ENCODE results near the gene DNAJB9. TPM values are rescaled to one million over a fixed set of nuclear protein-coding genes. Genes with fewer than 3 reads are reported as not detected.

Gene DNAJB9
- total and polyA plus RNA-seq, 10 of the 15 experiments (the other 5 are each of a cell fraction or from before 2014, with no cell fraction given): 4.5 to 20.9 (median 8.8) TPM

DNA sequence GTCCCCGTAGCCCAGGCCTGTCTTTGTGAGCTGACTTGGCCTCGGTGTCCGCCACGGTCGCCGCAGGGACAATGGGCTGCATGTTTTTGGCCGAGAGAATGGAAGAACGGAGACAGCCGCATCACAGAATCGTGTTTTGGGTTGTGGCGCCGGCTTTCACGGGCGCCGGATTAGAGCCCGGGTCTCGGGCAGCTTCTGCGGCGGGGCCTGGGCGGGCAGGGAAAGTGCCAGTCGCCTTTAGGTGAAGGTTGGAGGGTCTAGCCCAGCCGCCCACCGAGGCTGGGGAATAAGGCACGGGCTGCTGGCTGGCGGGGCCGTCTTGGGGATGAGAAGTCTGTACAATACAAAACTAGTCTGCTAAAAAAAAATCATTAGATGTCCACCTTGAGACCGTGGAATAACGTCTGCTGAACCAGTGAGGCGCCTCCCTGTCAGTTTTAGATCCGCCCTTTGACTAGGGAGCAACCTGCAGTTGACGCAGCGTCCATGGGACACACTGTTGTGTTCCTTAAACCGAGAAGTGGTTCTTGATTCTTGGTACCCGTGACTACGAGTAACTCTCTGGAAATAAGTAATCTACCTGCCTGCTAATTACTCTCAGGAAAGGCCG lies 577 bp downstream of the DNAJB9 start:
- peaks cover 64% of the 10 kb centered on the region for H3K79me2 ChIP-seq (ENCODE audit: control insufficient read depth, insufficient read depth, low read length)
- peak; percentile 31 for FAIRE-seq
- ChIA-PET SMC1A (ENCODE audit: uncharacterized antibody, unreplicated experiment) (interaction anchor here (1.1 to 2.5 kb wide), 5 partner anchors 18 to 118 kb away, joined by 3 to 18 read pairs (median 3); partner anchors contain the start of gene PNPLA8), RAD21 (ENCODE audit: unreplicated experiment) (interaction anchor here (0.8 to 4.4 kb wide), 4 partner anchors 18 to 67 kb away, joined by 3 to 30 read pairs (median 12); partner anchors contain the start of gene PNPLA8), POLR2A (interaction anchor here (0.8 to 2.8 kb wide), 5 partner anchors 18 to 67 kb away, joined by 3 to 45 read pairs (median 4); partner anchors contain the start of gene PNPLA8), CTCF (interaction anchor here (1.6 to 1.8 kb wide), 2 partner anchors 10 to 44 kb away, joined by 3 to 10 read pairs; partner anchors contain the start of gene PNPLA8)
- H4K20me1 ChIP-seq (ENCODE audit: control insufficient read depth, insufficient read depth): no peaks in the 10 kb centered on the region
- H3K9ac ChIP-seq (ENCODE audit: control insufficient read depth, insufficient read depth, low read length): peak overlapping the region; percentile 82
- H3K4me2 ChIP-seq (ENCODE audit: control insufficient read depth, insufficient read depth): peak overlapping the region; percentile 77
- H3K4me1 ChIP-seq (ENCODE audit: control insufficient read depth, insufficient read depth, low read length): no peaks in the 10 kb centered on the region
- H3K36me3 ChIP-seq (ENCODE audit: control insufficient read depth in 2 of 2, insufficient read depth in 2 of 2, low read length in 1 of 2): peaks cover 0 to 3% of the 10 kb centered on the region in 2 experiments; a peak in 1 of 4 replicates
- H2AFZ ChIP-seq (ENCODE audit: control insufficient read depth, low read depth, low read length): peak overlapping the region; percentile 76
- intact Hi-C loops (cut with micrococcal nuclease; ENCODE audit: unreplicated experiment): no loop called here
- peak overlapping the region; percentile 91 for H3K27ac ChIP-seq (ENCODE audit: control insufficient read depth, insufficient read depth)
- DNase-seq (ENCODE audit: low read depth, low spot score): no peak
- ATAC-seq: peak; percentile 50
- peak overlapping the region; percentile 81 for H3K4me3 ChIP-seq
- TF ChIP-seq, protein P1, sequence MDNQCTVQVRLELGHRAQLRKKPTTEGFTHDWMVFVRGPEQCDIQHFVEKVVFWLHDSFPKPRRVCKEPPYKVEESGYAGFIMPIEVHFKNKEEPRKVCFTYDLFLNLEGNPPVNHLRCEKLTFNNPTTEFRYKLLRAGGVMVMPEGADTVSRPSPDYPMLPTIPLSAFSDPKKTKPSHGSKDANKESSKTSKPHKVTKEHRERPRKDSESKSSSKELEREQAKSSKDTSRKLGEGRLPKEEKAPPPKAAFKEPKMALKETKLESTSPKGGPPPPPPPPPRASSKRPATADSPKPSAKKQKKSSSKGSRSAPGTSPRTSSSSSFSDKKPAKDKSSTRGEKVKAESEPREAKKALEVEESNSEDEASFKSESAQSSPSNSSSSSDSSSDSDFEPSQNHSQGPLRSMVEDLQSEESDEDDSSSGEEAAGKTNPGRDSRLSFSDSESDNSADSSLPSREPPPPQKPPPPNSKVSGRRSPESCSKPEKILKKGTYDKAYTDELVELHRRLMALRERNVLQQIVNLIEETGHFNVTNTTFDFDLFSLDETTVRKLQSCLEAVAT (IDR thresholded peaks at IDR 0.05): no peak
- TF ChIP-seq SKIL (IDR thresholded peaks at IDR 0.05; ENCODE audit: low read depth, poor library complexity, severe bottlenecking) (peak; percentile 13), IKZF2 (IDR thresholded peaks at IDR 0.05) (peak; percentile 39 to 43; a peak in 2 of 4 replicates), HDAC6 (IDR thresholded peaks at IDR 0.05; ENCODE audit: unreplicated experiment) (peak; percentile 9), LARP7 (IDR thresholded peaks at IDR 0.05) (0 out of 2 replicates have a peak, but pooled peaks have one; percentile 0), TCF12 (IDR thresholded peaks at IDR 0.05; ENCODE audit: low read depth, low read length) (no peak), RELB (IDR thresholded peaks at IDR 0.05; ENCODE audit: low read depth) (0 out of 2 replicates have a peak, but pooled peaks have one; percentile 38)
- TF ChIP-seq, protein P2, sequence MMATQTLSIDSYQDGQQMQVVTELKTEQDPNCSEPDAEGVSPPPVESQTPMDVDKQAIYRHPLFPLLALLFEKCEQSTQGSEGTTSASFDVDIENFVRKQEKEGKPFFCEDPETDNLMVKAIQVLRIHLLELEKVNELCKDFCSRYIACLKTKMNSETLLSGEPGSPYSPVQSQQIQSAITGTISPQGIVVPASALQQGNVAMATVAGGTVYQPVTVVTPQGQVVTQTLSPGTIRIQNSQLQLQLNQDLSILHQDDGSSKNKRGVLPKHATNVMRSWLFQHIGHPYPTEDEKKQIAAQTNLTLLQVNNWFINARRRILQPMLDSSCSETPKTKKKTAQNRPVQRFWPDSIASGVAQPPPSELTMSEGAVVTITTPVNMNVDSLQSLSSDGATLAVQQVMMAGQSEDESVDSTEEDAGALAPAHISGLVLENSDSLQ (IDR thresholded peaks at IDR 0.05): peak; percentile 45; the same call in 1 of the 2 replicates
- TSS peak; percentile 65 for BruUV-seq (replicated peaks)
- in situ Hi-C loops (cut with MboI): no loop called here
- H3K9me3 ChIP-seq (replicated peaks; ENCODE audit: control insufficient read depth, insufficient read depth, low read length): no peaks in the 10 kb centered on the region
- no peaks in the 10 kb centered on the region for H3K27me3 ChIP-seq (replicated peaks in 1 of 2; ENCODE audit: control insufficient read depth in 2 of 2, insufficient read depth in 2 of 2, low read length in 1 of 2)
- 1% methylated on average over 36 of the region's 36 CpGs for WGBS (ENCODE audit: insufficient coverage, insufficient replicate concordance, low lambda C conversion rate, missing lambda C conversion rate)
